ENCODE results near the gene CPB1. TPM values are rescaled to one million over a fixed set of nuclear protein-coding genes. Genes with fewer than 3 reads are reported as not detected.

The CPB1 gene
- total RNA-seq, 1 donor, result not detected

DNA sequence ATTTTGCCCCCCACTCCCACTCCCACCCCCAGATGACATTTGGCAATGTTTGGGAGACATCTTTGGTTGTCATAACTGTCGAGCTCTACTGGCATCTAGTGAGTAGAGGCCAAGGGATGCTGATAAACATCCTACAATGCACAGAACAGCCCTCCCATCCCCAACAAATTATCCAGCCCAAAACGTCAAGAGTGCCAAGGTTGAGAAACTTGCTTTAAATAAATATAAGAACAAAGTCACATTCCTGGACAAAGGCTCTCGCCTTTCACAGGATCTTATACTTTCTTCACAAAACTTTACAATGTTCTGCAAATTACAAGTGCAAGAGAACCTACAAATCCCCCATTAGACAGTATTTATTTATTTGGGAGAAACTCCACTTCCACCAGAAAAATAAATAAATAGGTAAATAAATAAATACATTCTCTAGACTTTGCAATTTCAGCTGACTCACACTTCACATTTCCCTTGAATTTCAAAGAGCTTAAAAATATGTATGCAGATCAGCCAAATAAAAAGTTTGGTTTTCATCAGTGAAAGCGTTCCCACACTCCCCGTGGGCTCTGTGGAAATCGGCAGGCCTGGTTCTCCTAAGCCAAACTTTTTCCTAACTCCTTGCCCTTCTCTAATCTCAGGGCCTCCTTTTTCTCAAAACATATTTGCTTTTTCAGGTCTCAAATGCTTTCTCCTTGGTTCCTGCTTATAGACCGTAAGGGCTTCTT is 24.8 kb downstream of the CPB1 start:
- H3K4me3 ChIP-seq (ENCODE audit: low read depth, low read length), result no peak overlapping the region
- TF ChIP-seq, protein P1, sequence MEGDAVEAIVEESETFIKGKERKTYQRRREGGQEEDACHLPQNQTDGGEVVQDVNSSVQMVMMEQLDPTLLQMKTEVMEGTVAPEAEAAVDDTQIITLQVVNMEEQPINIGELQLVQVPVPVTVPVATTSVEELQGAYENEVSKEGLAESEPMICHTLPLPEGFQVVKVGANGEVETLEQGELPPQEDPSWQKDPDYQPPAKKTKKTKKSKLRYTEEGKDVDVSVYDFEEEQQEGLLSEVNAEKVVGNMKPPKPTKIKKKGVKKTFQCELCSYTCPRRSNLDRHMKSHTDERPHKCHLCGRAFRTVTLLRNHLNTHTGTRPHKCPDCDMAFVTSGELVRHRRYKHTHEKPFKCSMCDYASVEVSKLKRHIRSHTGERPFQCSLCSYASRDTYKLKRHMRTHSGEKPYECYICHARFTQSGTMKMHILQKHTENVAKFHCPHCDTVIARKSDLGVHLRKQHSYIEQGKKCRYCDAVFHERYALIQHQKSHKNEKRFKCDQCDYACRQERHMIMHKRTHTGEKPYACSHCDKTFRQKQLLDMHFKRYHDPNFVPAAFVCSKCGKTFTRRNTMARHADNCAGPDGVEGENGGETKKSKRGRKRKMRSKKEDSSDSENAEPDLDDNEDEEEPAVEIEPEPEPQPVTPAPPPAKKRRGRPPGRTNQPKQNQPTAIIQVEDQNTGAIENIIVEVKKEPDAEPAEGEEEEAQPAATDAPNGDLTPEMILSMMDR (IDR thresholded peaks at IDR 0.05; ENCODE audit: insufficient read depth, low read depth, low read length), result no peak
- DNase-seq (ENCODE audit: low read depth), result no peak

DNA sequence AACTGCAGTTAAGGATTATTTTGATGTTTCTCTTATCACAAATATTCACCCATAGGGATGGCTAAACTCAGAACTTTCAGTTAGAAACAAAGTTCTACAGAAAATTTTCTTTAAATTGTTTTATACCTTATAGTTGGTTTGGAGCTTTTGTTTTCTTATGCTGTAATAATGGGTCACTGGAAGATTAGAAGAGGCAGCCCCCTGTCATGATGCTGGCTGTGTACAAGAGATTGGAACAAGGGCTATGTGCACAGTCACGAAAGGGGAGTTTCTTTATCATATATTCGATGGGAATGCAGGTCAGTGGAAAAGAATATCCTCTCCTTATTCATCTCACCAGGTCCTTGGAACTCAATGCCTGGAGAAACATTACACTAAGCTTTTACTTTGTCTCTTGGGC is 25.5 kb downstream of the CPB1 start:
- no peak overlapping the region for H3K4me3 ChIP-seq (ENCODE audit: low read depth, low read length)
- no peak for DNase-seq (ENCODE audit: low read depth)
- TF ChIP-seq, protein P1 (IDR thresholded peaks at IDR 0.05; ENCODE audit: insufficient read depth, low read depth, low read length), result no peak

DNA sequence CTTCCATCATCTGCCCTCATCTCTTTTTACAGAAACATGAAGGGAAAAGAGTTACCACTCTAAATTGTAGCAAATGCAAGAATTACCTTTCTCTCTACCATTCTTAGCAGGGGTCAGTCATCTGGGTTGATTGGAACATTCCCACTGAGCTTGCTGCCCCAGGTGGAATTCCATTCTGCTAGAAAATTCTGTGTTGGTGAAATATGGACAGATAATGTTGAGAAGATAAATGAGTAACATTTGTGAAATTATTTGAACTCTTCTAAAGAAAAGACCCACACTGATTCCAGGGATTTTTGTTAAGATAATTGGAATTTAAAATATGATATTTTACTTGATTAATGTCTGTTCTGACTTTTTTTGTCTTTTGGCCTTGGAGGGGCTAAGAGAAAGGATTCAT is 26.4 kb downstream of the CPB1 start:
- TF ChIP-seq, protein P1 (IDR thresholded peaks at IDR 0.05; ENCODE audit: insufficient read depth, low read depth, low read length), result no peak
- DNase-seq (ENCODE audit: low read depth), result no peak
- H3K4me3 ChIP-seq (ENCODE audit: low read depth, low read length), result no peak overlapping the region

DNA sequence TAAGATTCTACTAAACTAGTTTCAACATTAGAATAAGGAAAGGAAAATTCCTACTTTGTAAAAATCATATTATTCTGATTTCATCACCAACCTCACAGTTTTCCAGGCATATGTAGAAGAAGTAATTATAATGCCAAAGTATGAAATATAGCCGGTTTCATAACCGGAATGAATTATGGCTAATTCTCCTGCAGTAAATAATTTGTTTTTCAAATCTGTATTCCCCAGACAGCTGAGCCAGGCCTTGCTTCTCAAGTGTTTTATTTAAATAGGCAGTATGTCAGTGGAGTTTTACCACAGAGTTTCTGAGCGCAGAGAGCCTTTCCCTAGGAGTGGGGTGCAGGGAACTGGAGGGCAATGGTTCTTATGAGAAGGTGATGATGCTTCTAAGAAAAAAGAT is 28.8 kb downstream of the CPB1 start:
- DNase-seq (ENCODE audit: low read depth), result peak; percentile 8
- H3K4me3 ChIP-seq (ENCODE audit: low read depth, low read length), result no peak overlapping the region
- TF ChIP-seq, protein P1 (IDR thresholded peaks at IDR 0.05; ENCODE audit: insufficient read depth, low read depth, low read length), result no peak

DNA sequence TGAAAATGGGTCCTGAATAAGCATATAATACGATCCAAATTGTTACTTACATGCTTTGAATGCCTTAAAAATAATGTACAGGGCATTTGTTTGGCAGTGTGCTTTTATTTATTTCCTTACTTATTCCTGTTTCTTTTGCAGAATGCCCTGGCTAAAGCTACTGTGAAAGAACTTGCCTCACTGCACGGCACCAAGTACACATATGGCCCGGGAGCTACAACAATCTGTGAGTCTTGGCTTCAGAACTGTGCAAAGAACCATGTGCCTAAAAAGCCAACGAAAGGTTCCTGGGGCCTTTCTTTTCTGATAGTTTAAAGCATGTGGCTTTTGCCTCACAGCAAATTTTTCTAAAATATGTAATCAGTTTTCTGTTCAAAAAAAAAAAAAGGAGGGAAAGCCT is 29.7 kb downstream of the CPB1 start:
- TF ChIP-seq, protein P1 (IDR thresholded peaks at IDR 0.05; ENCODE audit: insufficient read depth, low read depth, low read length), result no peak
- no peak for DNase-seq (ENCODE audit: low read depth)
- no peak overlapping the region for H3K4me3 ChIP-seq (ENCODE audit: low read depth, low read length)

DNA sequence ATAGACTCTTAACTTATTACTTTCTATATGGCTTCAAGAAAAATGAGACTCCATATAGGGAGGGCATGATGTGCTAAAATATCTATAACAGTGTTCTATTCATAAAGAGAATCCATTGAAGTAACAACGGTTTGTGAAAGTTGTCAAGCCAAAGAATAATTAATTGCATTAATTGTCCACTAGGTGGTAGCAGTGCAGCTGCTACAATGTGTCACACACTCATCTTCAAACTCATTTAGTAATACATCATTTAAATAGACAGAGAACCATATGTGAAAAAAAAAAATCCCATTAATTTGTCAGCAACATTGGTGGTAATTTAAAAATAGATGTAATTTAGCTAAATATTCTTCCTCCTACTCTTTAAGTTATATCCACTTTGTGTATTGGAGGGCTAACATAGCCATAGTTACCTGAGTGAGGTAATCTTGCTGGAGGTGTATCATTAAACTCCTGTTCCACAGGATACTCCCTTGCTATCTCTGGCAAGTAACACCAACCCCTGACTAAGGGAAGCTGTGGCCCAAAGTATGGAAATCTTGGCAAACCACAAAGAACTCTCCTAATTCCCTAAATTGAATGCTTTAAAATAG is 33.8 kb downstream of the CPB1 start:
- peak; percentile 53 for DNase-seq (ENCODE audit: low read depth)
- TF ChIP-seq, protein P1 (IDR thresholded peaks at IDR 0.05; ENCODE audit: insufficient read depth, low read depth, low read length), result peak; percentile 65
- H3K4me3 ChIP-seq (ENCODE audit: low read depth, low read length), result no peak overlapping the region
